Measurements from ENCODE around the gene ADAMTS8. TPM values are rescaled to one million over a fixed set of nuclear protein-coding genes. Genes with fewer than 3 reads are reported as not detected.

The ADAMTS8 gene
- total RNA-seq, 1 donor from 2014 or later: 39.1 TPM

DNA sequence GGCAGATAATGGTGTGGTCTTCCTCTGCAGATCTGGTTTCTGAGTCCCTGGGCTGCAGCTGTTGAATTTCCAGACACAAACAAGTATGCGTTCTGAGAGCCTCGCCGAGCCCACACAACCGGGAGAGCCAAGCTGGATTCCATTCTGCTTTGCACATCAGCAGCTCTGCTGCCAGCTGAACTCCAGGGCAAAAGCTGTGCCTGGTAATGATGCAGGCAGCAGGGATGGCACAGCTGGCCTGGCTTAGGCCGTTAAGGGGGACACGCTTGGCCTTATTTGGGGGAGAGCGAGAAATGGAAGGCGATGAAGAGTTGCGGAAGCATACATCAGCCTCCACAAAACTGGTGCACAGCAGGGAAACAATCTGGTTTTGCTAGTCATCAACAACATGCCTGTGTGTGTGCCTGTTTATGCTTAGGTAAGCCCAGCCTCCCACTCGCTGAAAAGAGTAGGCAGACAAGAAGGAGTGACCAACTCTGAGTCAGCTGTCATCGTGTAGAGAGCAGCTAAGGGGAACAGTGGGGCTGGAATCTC, 25.1 kb downstream of the ADAMTS8 start:
- no peak for DNase-seq

GRCh38 chr11:130402570-130402969, 25.8 kb downstream of the ADAMTS8 start:
- Histone ChIP-seq H3K4me3 (no peak overlapping the region), H3K36me3 (no peaks in the 10 kb centered on the region), H3K4me1 (peaks cover 10% of the 10 kb centered on the region), H3K9me3 (no peaks in the 10 kb centered on the region), H3K27ac (peak overlapping the region; percentile 39), H3K27me3 (no peaks in the 10 kb centered on the region)
- TF ChIP-seq, protein P1, sequence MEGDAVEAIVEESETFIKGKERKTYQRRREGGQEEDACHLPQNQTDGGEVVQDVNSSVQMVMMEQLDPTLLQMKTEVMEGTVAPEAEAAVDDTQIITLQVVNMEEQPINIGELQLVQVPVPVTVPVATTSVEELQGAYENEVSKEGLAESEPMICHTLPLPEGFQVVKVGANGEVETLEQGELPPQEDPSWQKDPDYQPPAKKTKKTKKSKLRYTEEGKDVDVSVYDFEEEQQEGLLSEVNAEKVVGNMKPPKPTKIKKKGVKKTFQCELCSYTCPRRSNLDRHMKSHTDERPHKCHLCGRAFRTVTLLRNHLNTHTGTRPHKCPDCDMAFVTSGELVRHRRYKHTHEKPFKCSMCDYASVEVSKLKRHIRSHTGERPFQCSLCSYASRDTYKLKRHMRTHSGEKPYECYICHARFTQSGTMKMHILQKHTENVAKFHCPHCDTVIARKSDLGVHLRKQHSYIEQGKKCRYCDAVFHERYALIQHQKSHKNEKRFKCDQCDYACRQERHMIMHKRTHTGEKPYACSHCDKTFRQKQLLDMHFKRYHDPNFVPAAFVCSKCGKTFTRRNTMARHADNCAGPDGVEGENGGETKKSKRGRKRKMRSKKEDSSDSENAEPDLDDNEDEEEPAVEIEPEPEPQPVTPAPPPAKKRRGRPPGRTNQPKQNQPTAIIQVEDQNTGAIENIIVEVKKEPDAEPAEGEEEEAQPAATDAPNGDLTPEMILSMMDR (IDR thresholded peaks at IDR 0.05): no peak
- ATAC-seq: no peak
- intact Hi-C loops (cut with DNase I): no loop called here
- no peak for DNase-seq

More for the DNA sequence above, 25.1 kb downstream of the ADAMTS8 start:
- H3K36me3 ChIP-seq: no peaks in the 10 kb centered on the region
- no peaks in the 10 kb centered on the region for H3K9me3 ChIP-seq
- H3K4me1 ChIP-seq: peaks cover 10% of the 10 kb centered on the region
- H3K27ac ChIP-seq: peak overlapping the region; percentile 55
- intact Hi-C loops (cut with DNase I): no loop called here
- TF ChIP-seq, protein P1 (IDR thresholded peaks at IDR 0.05): no peak
- no peak overlapping the region for H3K4me3 ChIP-seq
- peak; percentile 70 for ATAC-seq
- H3K27me3 ChIP-seq: no peaks in the 10 kb centered on the region

- intact Hi-C loops (cut with DNase I): no loop called here
These were observed 27.5 kb downstream of the ADAMTS8 start for GRCh38 chr11:130400781-130401483.

DNA sequence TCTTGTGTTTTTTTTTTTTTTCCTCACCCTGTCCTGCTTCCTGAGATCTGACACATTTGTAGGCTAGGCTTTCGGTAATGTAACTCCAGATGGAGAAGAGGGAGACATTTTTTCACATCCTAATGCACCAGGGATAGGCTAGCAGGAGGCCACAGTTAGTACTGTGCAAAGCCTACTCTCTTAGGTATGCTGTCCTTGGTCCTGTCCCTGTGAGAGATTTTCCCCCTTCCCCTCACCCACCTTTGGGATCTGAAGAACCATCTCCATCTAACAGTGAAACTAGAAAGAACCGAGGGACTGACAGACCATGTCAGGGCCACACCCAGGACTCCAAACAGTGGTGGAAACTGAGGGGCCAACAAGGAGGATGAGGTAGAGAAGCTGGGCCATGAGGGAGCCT, 29.2 kb downstream of the ADAMTS8 start:
- ATAC-seq: no peak

More at GRCh38 chr11:130400781-130401483, 27.5 kb downstream of the ADAMTS8 start:
- TF ChIP-seq, protein P1 (IDR thresholded peaks at IDR 0.05): no peak
- H3K4me1 ChIP-seq: peaks cover 10% of the 10 kb centered on the region
- H3K27me3 ChIP-seq: no peaks in the 10 kb centered on the region
- no peaks in the 10 kb centered on the region for H3K36me3 ChIP-seq
- H3K4me3 ChIP-seq: no peak overlapping the region
- DNase-seq (no peak), ATAC-seq (no peak)
- H3K27ac ChIP-seq: peak overlapping the region; percentile 58
- H3K9me3 ChIP-seq: no peaks in the 10 kb centered on the region

DNA sequence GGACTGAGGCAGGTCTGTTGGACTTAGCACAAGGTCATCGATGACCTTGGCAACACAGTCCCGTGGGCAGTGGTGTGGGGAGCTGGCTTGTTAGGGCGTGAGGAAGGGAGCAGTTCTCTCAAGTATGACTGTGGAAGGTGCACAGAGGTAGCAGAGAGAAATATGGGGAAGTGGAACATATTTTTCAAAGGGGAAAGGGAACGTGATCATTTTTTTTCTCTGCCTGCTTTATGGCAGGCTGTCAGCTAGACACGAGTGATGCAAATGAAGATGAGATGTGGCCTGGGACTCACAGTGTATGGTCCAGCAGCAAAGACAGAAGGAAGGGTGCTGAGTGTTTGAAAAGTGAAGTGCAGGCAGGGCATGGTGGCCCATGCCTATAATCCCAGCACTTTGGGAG, 30.6 kb downstream of the ADAMTS8 start:
- no peak overlapping the region for H3K4me3 ChIP-seq
- no peaks in the 10 kb centered on the region for H3K9me3 ChIP-seq
- no peak overlapping the region for H3K27ac ChIP-seq
- no peaks in the 10 kb centered on the region for H3K27me3 ChIP-seq
- peaks cover 7% of the 10 kb centered on the region for H3K4me1 ChIP-seq
- intact Hi-C loops (cut with DNase I): no loop called here
- DNase-seq (no peak), ATAC-seq (no peak)
- TF ChIP-seq, protein P1 (IDR thresholded peaks at IDR 0.05): no peak
- H3K36me3 ChIP-seq: no peaks in the 10 kb centered on the region

More for the DNA sequence above, 29.2 kb downstream of the ADAMTS8 start:
- intact Hi-C loops (cut with DNase I): no loop called here
- no peak for DNase-seq
- Histone ChIP-seq H3K4me1 (peaks cover 10% of the 10 kb centered on the region), H3K9me3 (no peaks in the 10 kb centered on the region), H3K27me3 (no peaks in the 10 kb centered on the region), H3K27ac (no peak overlapping the region), H3K36me3 (no peaks in the 10 kb centered on the region), H3K4me3 (no peak overlapping the region)
- TF ChIP-seq, protein P1 (IDR thresholded peaks at IDR 0.05): no peak
